Activated naive CD8-positive, alpha-beta T cell treated with anti-CD3 and anti-CD28 coated beads, Interleukin-2, amount 10 ng/mL, durations not matched to agents 7 days and 5 days (primary cell): ENCODE measurements around the gene LRCH3. TPM values are rescaled to one million over a fixed set of nuclear protein-coding genes. Genes with fewer than 3 reads are reported as not detected.
A peak's percentile ranks its signal among the peaks of the same experiment; 100 is the strongest.

Experiments
- ATAC-seq: fragments of 150-1000 bp; cut with Tn5 transposase; one replicate; pipeline ENCODE4 v1.10.0; 2021; ENCODE audit warnings: low read depth, moderate library complexity
- POLR2A ChIA-PET: fragments of 350-600 bp; sonication (Branson Sonifier 250); formaldehyde crosslinking; loops from one replicate; lab custom pipeline; 2021; ENCODE audit warnings: antibody characterized with exemption; lab: Charles Lee
- DNase-seq: peaks from one replicate; pipeline ENCODE4 v3.0.0; 2021
- H3K27ac Mint-ChIP-seq: one replicate; pipeline ENCODE4 v1.8.0; 2022; ENCODE audit warnings: mild to moderate bottlenecking, mixed read lengths
- H3K27me3 Mint-ChIP-seq: one replicate; pipeline ENCODE4 v1.8.0; 2022; ENCODE audit warnings: mild to moderate bottlenecking, moderate library complexity, mixed read lengths
- H3K36me3 Mint-ChIP-seq: one replicate; pipeline ENCODE4 v1.8.0; 2021; ENCODE audit warnings: mild to moderate bottlenecking, mixed read lengths
- H3K4me1 Mint-ChIP-seq: one replicate; pipeline ENCODE4 v1.8.0; 2021; ENCODE audit warnings: mixed read lengths
- H3K4me3 Mint-ChIP-seq: one replicate; pipeline ENCODE4 v1.8.0; 2022; ENCODE audit warnings: mild to moderate bottlenecking, moderate library complexity, mixed read lengths
- H3K9me3 Mint-ChIP-seq: one replicate; pipeline ENCODE4 v1.8.0; 2021; ENCODE audit warnings: mixed read lengths
- total RNA-seq, 2 experiments: library from RNA; stranded (reverse); gene quantifications; one replicate each; pipeline ENCODE4 v1.2.3, GENCODE V29; 2021

LRCH3 gene
- total RNA-seq, 2 experiments from 2014 or later: 67.1 to 83.4 TPM

- Mint-ChIP-seq H3K4me3 (no peak overlapping the region), H3K4me1 (peaks cover 14% of the 10 kb centered on the region), H3K27me3 (no peaks in the 10 kb centered on the region), H3K27ac (no peak overlapping the region), H3K36me3 (peaks cover 8% of the 10 kb centered on the region), H3K9me3 (no peaks in the 10 kb centered on the region)
- DNase-seq: no peak
- POLR2A ChIA-PET: no interaction called here
- no peak for ATAC-seq
These were observed 34.4 kb upstream of the LRCH3 start for GRCh38 chr3:197756704-197757103.

- POLR2A ChIA-PET: interaction anchor here (0.5 to 0.6 kb wide), 2 partner anchors 13 to 993 kb away, joined by 3 read pairs; no protein-coding TSS in a partner anchor
- H3K27ac Mint-ChIP-seq: no peak overlapping the region
These were observed 32.5 kb upstream of the LRCH3 start for GRCh38 chr3:197758512-197758911.

GRCh38 chr3:197761784-197762183 lies 29.3 kb upstream of the LRCH3 start:
- POLR2A ChIA-PET: no interaction called here
- Mint-ChIP-seq H3K9me3 (no peaks in the 10 kb centered on the region), H3K27ac (no peak overlapping the region), H3K36me3 (peaks cover 11% of the 10 kb centered on the region), H3K4me1 (no peaks in the 10 kb centered on the region), H3K27me3 (no peaks in the 10 kb centered on the region), H3K4me3 (no peak overlapping the region)
- no peak for ATAC-seq
- DNase-seq: no peak

More at GRCh38 chr3:197758512-197758911, 32.5 kb upstream of the LRCH3 start:
- no peak overlapping the region for H3K4me3 Mint-ChIP-seq
- H3K27me3 Mint-ChIP-seq: no peaks in the 10 kb centered on the region
- H3K4me1 Mint-ChIP-seq: peaks cover 4% of the 10 kb centered on the region
- DNase-seq: no peak
- ATAC-seq: no peak
- no peaks in the 10 kb centered on the region for H3K9me3 Mint-ChIP-seq
- H3K36me3 Mint-ChIP-seq: peaks cover 10% of the 10 kb centered on the region

- H3K27me3 Mint-ChIP-seq: no peaks in the 10 kb centered on the region
- H3K27ac Mint-ChIP-seq: no peak overlapping the region
- H3K36me3 Mint-ChIP-seq: peaks cover 23% of the 10 kb centered on the region
- H3K9me3 Mint-ChIP-seq: no peaks in the 10 kb centered on the region
- DNase-seq: no peak
- ATAC-seq: no peak
- no peak overlapping the region for H3K4me3 Mint-ChIP-seq
- no peaks in the 10 kb centered on the region for H3K4me1 Mint-ChIP-seq
- POLR2A ChIA-PET: interaction anchor here (0.7 kb wide), 1 partner anchor 22 kb away, joined by 4 read pairs; no protein-coding TSS in a partner anchor
These were observed 15.7 kb upstream of the LRCH3 start for GRCh38 chr3:197775317-197775716.

- ATAC-seq (no peak), DNase-seq (no peak)
- POLR2A ChIA-PET: interaction anchor here (1.2 to 1.6 kb wide), 2 partner anchors 9 to 14 kb away, joined by 3 read pairs; partner anchors contain the start of gene LRCH3
- no peak overlapping the region for H3K4me3 Mint-ChIP-seq
- H3K36me3 Mint-ChIP-seq: peaks cover 34% of the 10 kb centered on the region
- peaks cover 5% of the 10 kb centered on the region for H3K4me1 Mint-ChIP-seq
- H3K27me3 Mint-ChIP-seq: no peaks in the 10 kb centered on the region
- H3K9me3 Mint-ChIP-seq: no peaks in the 10 kb centered on the region
- no peak overlapping the region for H3K27ac Mint-ChIP-seq
These were observed 8.8 kb upstream of the LRCH3 start for GRCh38 chr3:197782230-197782629.

GRCh38 chr3:197784019-197784585 lies 7.0 kb upstream of the LRCH3 start:
- DNase-seq: no peak
- POLR2A ChIA-PET: no interaction called here
- H3K4me3 Mint-ChIP-seq: no peak overlapping the region

GRCh38 chr3:197787412-197787811 lies 3.6 kb upstream of the LRCH3 start:
- DNase-seq: no peak
- Mint-ChIP-seq H3K9me3 (no peaks in the 10 kb centered on the region), H3K4me3 (no peak overlapping the region), H3K27me3 (no peaks in the 10 kb centered on the region), H3K4me1 (peaks cover 11% of the 10 kb centered on the region), H3K36me3 (peaks cover 16% of the 10 kb centered on the region), H3K27ac (no peak overlapping the region)
- POLR2A ChIA-PET: no interaction called here
- no peak for ATAC-seq

More at GRCh38 chr3:197784019-197784585, 7.0 kb upstream of the LRCH3 start:
- no peak for ATAC-seq
- Mint-ChIP-seq H3K4me1 (peaks cover 5% of the 10 kb centered on the region), H3K27ac (no peak overlapping the region), H3K36me3 (peaks cover 31% of the 10 kb centered on the region), H3K9me3 (no peaks in the 10 kb centered on the region), H3K27me3 (no peaks in the 10 kb centered on the region)

- Mint-ChIP-seq H3K9me3 (no peaks in the 10 kb centered on the region), H3K36me3 (peaks cover 10% of the 10 kb centered on the region), H3K4me3 (no peak overlapping the region), H3K4me1 (peaks cover 21% of the 10 kb centered on the region), H3K27ac (no peak overlapping the region), H3K27me3 (no peaks in the 10 kb centered on the region)
- POLR2A ChIA-PET: no interaction called here
- DNase-seq: no peak
- ATAC-seq: no peak
These were observed 1.7 kb upstream of the LRCH3 start for GRCh38 chr3:197789309-197789708.

GRCh38 chr3:197790033-197790432 lies 1.0 kb upstream of the LRCH3 start:
- POLR2A ChIA-PET: no interaction called here
- peak overlapping the region; percentile 99 for H3K27ac Mint-ChIP-seq

GRCh38 chr3:197791892-197792647 lies 1.0 kb downstream of the LRCH3 start:
- Mint-ChIP-seq H3K27me3 (no peaks in the 10 kb centered on the region), H3K9me3 (no peaks in the 10 kb centered on the region), H3K4me1 (peaks cover 27% of the 10 kb centered on the region), H3K27ac (peak overlapping the region; percentile 99), H3K36me3 (peaks cover 9% of the 10 kb centered on the region), H3K4me3 (peak overlapping the region; percentile 97)
- DNase-seq (no peak), ATAC-seq (peak; percentile 38)
- POLR2A ChIA-PET: interaction anchor here (0.5 to 1.7 kb wide), 8 partner anchors 9 to 79 kb away, joined by 3 to 13 read pairs (median 8); partner anchors contain the start of gene FYTTD1

More at GRCh38 chr3:197790033-197790432, 1.0 kb upstream of the LRCH3 start:
- H3K27me3 Mint-ChIP-seq: no peaks in the 10 kb centered on the region
- no peak for DNase-seq
- H3K9me3 Mint-ChIP-seq: no peaks in the 10 kb centered on the region
- no peak for ATAC-seq
- peaks cover 9% of the 10 kb centered on the region for H3K36me3 Mint-ChIP-seq
- peaks cover 21% of the 10 kb centered on the region for H3K4me1 Mint-ChIP-seq
- peak overlapping the region; percentile 97 for H3K4me3 Mint-ChIP-seq

GRCh38 chr3:197793247-197793646 lies 2.2 kb downstream of the LRCH3 start:
- Mint-ChIP-seq H3K36me3 (peaks cover 3% of the 10 kb centered on the region), H3K4me3 (peak overlapping the region; percentile 71), H3K27ac (peak overlapping the region; percentile 63), H3K27me3 (no peaks in the 10 kb centered on the region), H3K4me1 (peaks cover 33% of the 10 kb centered on the region), H3K9me3 (no peaks in the 10 kb centered on the region)
- POLR2A ChIA-PET: interaction anchor here (0.8 to 1.0 kb wide), 2 partner anchors 54 to 57 kb away, joined by 3 read pairs; no protein-coding TSS in a partner anchor
- ATAC-seq: peak; percentile 53
- DNase-seq: no peak

- Mint-ChIP-seq H3K4me1 (peaks cover 39% of the 10 kb centered on the region), H3K9me3 (no peaks in the 10 kb centered on the region), H3K36me3 (peaks cover 6% of the 10 kb centered on the region), H3K4me3 (no peak overlapping the region), H3K27me3 (no peaks in the 10 kb centered on the region), H3K27ac (no peak overlapping the region)
- no peak for DNase-seq
- ATAC-seq: no peak
- POLR2A ChIA-PET: interaction anchor here (0.8 kb wide), 1 partner anchor 58 kb away, joined by 3 read pairs; no protein-coding TSS in a partner anchor
These were observed 3.1 kb downstream of the LRCH3 start for GRCh38 chr3:197794115-197794514.

- POLR2A ChIA-PET: no interaction called here
These were observed 4.1 kb downstream of the LRCH3 start for GRCh38 chr3:197795200-197795599.

More at GRCh38 chr3:197795200-197795599, 4.1 kb downstream of the LRCH3 start:
- no peak for ATAC-seq
- no peaks in the 10 kb centered on the region for H3K9me3 Mint-ChIP-seq
- H3K4me1 Mint-ChIP-seq: peaks cover 39% of the 10 kb centered on the region
- no peaks in the 10 kb centered on the region for H3K27me3 Mint-ChIP-seq
- H3K36me3 Mint-ChIP-seq: peaks cover 6% of the 10 kb centered on the region
- no peak overlapping the region for H3K4me3 Mint-ChIP-seq
- no peak overlapping the region for H3K27ac Mint-ChIP-seq
- DNase-seq: no peak
